SK-N-SH (cell line): ENCODE measurements around the gene CLASRP. TPM values are rescaled to one million over a fixed set of nuclear protein-coding genes. Genes with fewer than 3 reads are reported as not detected.
A peak's percentile ranks its signal among the peaks of the same experiment; 100 is the strongest.

Experiments used
- CTCF ChIA-PET: fragments of 300-600, 350-600 bp; formaldehyde crosslinking; extraction: SDS; loops from one replicate; lab custom pipeline; 2021; lab: Yijun Ruan, JAX
- POLR2A ChIA-PET: fragments of 350-600 bp; sonication (Branson Sonifier 250); formaldehyde crosslinking; extraction: SDS; loops from one replicate; lab custom pipeline; 2020; ENCODE audit warnings: antibody characterized with exemption, inconsistent platforms; lab: Yijun Ruan, JAX
- DNase-seq: peaks from one replicate; pipeline ENCODE4 v3.0.0; 2012
- H2AFZ ChIP-seq: fragments of 200-600 bp; sonication (generic); 2 replicates; pipeline ENCODE4 v1.8.1; 2016; ENCODE audit warnings: antibody characterized with exemption, mild to moderate bottlenecking, low read depth
- H3F3A ChIP-seq: fragments of 200-600 bp; sonication (generic); replicated peaks from 2 replicates; pipeline ENCODE3; 2016; ENCODE audit warnings: antibody characterized with exemption, mild to moderate bottlenecking; ENCODE audit not compliant: insufficient read depth
- H3K27ac ChIP-seq, 2 experiments: fragments of 200-500 bp in 1 of 2; fragments of 200-600 bp in 1 of 2; sonication (Bioruptor generic) in 1 of 2; sonication (generic), shearing (Covaris generic) in 1 of 2; 2 replicates each; pipeline versions ENCODE4 v1.5.1 to v1.6.1; 2014 to 2016; ENCODE audit warnings: low read depth in 2 of 2, inconsistent platforms in 1 of 2, low read length in 1 of 2, mild to moderate bottlenecking in 1 of 2, mixed read lengths in 1 of 2
- H3K27me3 ChIP-seq: fragments of 200-600 bp; sonication (generic), shearing (Covaris generic); 2 replicates; pipeline ENCODE4 v1.6.1; 2016; ENCODE audit warnings: mixed run types; ENCODE audit not compliant: insufficient read depth
- H3K36me3 ChIP-seq, 2 experiments: fragments of 200-500 bp in 1 of 2; fragments of 200-600 bp in 1 of 2; sonication (Bioruptor generic) in 1 of 2; sonication (generic) in 1 of 2; replicated peaks in 1 of 2; 2 replicates each; pipeline versions ENCODE3 to v1.5.1; 2014 to 2016; ENCODE audit warnings: low read length in 1 of 2, mild to moderate bottlenecking in 1 of 2; ENCODE audit not compliant: insufficient read depth in 2 of 2, control insufficient read depth in 1 of 2
- H3K4me1 ChIP-seq, 2 experiments: fragments of 200-500 bp in 1 of 2; fragments of 200-600 bp in 1 of 2; sonication (Bioruptor generic) in 1 of 2; sonication (generic), shearing (Covaris generic) in 1 of 2; 2 replicates each; pipeline versions ENCODE4 v1.5.1 to v1.6.1; 2014 to 2016; ENCODE audit warnings: low read depth in 1 of 2, low read length in 1 of 2, mixed run types in 1 of 2; ENCODE audit not compliant: insufficient read depth in 2 of 2, control insufficient read depth in 1 of 2
- H3K4me2 ChIP-seq: fragments of 200-600 bp; sonication (generic), shearing (Covaris generic); 2 replicates; pipeline ENCODE4 v1.6.1; 2017; ENCODE audit warnings: mixed run types
- H3K4me3 ChIP-seq, 2 experiments: fragments of 200-500 bp in 1 of 2; fragments of 200-600 bp in 1 of 2; sonication (Bioruptor generic) in 1 of 2; sonication (generic), shearing (Covaris generic) in 1 of 2; 2 replicates each; pipeline versions ENCODE4 v1.5.1 to v1.8.1; 2014 to 2016; ENCODE audit warnings: low read depth in 2 of 2, inconsistent platforms in 1 of 2, low read length in 1 of 2, mild to moderate bottlenecking in 1 of 2, mixed read lengths in 1 of 2, moderate library complexity in 1 of 2
- H3K79me2 ChIP-seq: fragments of 200-600 bp; sonication (generic); 2 replicates; pipeline ENCODE4 v1.8.1; 2017; ENCODE audit warnings: mild to moderate bottlenecking; ENCODE audit not compliant: insufficient read depth
- H3K9ac ChIP-seq: fragments of 200-600 bp; sonication (generic); 2 replicates; pipeline ENCODE4 v1.6.1; 2017; ENCODE audit warnings: mixed run types
- H3K9me2 ChIP-seq: fragments of 200-600 bp; sonication (generic); 2 replicates; pipeline ENCODE4 v1.6.1; 2017; ENCODE audit warnings: mixed run types
- H3K9me3 ChIP-seq: fragments of 200-600 bp; sonication (generic); 2 replicates; pipeline ENCODE4 v1.6.1; 2017; ENCODE audit warnings: mixed run types, mild to moderate bottlenecking, moderate library complexity
- H4K20me1 ChIP-seq: fragments of 200-600 bp; sonication (generic); 2 replicates; pipeline ENCODE4 v1.6.1; 2017; ENCODE audit warnings: mild to moderate bottlenecking, mixed run types; ENCODE audit not compliant: insufficient read depth
- CTCF ChIP-seq: fragments of 200-600 bp; sonication (generic); IDR thresholded peaks from 2 replicates; pipeline ENCODE4 v1.6.1; 2017; ENCODE audit warnings: antibody characterized with exemption, mild to moderate bottlenecking, moderate library complexity
- EP300 ChIP-seq, 2 experiments: IDR thresholded peaks; 2 replicates each; pipeline versions ENCODE4 v1.4.0 to v1.6.1; 2012; ENCODE audit warnings: borderline replicate concordance in 1 of 2, low read depth in 1 of 2, low read length in 1 of 2
- EZH2phosphoT487 ChIP-seq: fragments of 200-600 bp; sonication (generic); IDR thresholded peaks from 2 replicates; pipeline ENCODE4 v1.6.1; 2017; ENCODE audit warnings: low read depth, mixed run types, mild to moderate bottlenecking, antibody characterized with exemption, moderate library complexity, borderline replicate concordance
- FOSL2 ChIP-seq: IDR thresholded peaks from 2 replicates; pipeline ENCODE4 v1.4.0; 2012; ENCODE audit warnings: low read depth, mild to moderate bottlenecking, moderate library complexity, borderline replicate concordance
- IRF3 ChIP-seq: fragments of 150-350 bp; IDR thresholded peaks from 2 replicates; pipeline ENCODE4 v1.6.1; 2016; ENCODE audit warnings: mild to moderate bottlenecking, low read depth, low read length
- MEF2A ChIP-seq: IDR thresholded peaks from 2 replicates; pipeline ENCODE4 v1.4.0; 2012; ENCODE audit warnings: low read depth, borderline replicate concordance
- NRF1 ChIP-seq: IDR thresholded peaks from 2 replicates; pipeline ENCODE4 v1.6.1; 2012; ENCODE audit warnings: low read depth, mild to moderate bottlenecking, low read length
- POLR2AphosphoS5 ChIP-seq: IDR thresholded peaks from 2 replicates; pipeline ENCODE4 v1.6.1; 2012; ENCODE audit warnings: low read depth, low read length
- RAD21 ChIP-seq: IDR thresholded peaks from 2 replicates; pipeline ENCODE4 v1.6.1; 2012; ENCODE audit warnings: mild to moderate bottlenecking, low read length
- SIN3A ChIP-seq: IDR thresholded peaks from 2 replicates; pipeline ENCODE4 v1.6.1; 2012; ENCODE audit warnings: low read depth, mild to moderate bottlenecking, low read length, moderate library complexity, borderline replicate concordance
- SMC3 ChIP-seq: IDR thresholded peaks from 2 replicates; pipeline ENCODE4 v1.6.1; 2012; ENCODE audit warnings: low read depth, low read length, improper control_type of control experiment
- TAF1 ChIP-seq: IDR thresholded peaks from 2 replicates; pipeline ENCODE4 v1.6.1; 2012; ENCODE audit warnings: low read depth, mild to moderate bottlenecking, low read length, moderate library complexity, borderline replicate concordance
- TCF12 ChIP-seq: IDR thresholded peaks from 2 replicates; pipeline ENCODE4 v1.4.0; 2012
- TEAD4 ChIP-seq: IDR thresholded peaks from 2 replicates; pipeline ENCODE4 v1.4.0; 2012; ENCODE audit warnings: mild to moderate bottlenecking, borderline replicate concordance; ENCODE audit not compliant: insufficient read depth
- WGBS: methylation state at CpG from one replicate; pipeline ENCODE4 v1.1.6; 2017; ENCODE audit warnings: low lambda C conversion rate; 5-methylcytosine and 5-hydroxymethylcytosine counted together
- polyA plus RNA-seq, 3 experiments: library from polyadenylated mRNA; depleted of rRNA; stranded (reverse); fragments of >200 nt; gene quantifications; 2 replicates each; pipeline ENCODE4 v1.2.3, GENCODE V29; 2012

CLASRP gene
- polyA plus RNA-seq, 1 of the 3 experiments (the other 2 are of a cell fraction), result 54.8 TPM

- TF ChIP-seq EZH2phosphoT487 (no peak), MEF2A (no peak)
These were observed 26.9 kb upstream of the CLASRP start (continued) for GRCh38 chr19:45011959-45012358.

GRCh38 chr19:45016388-45017314, 22.2 kb upstream of the CLASRP start:
- Histone ChIP-seq H2AFZ (no peak overlapping the region), H3K27me3 (no peaks in the 10 kb centered on the region), H3K36me3 (no peaks in the 10 kb centered on the region), H3K79me2 (no peaks in the 10 kb centered on the region), H3K9ac (no peak overlapping the region), H4K20me1 (no peaks in the 10 kb centered on the region), H3K4me3 (no peak overlapping the region; a peak in 1 of 4 replicates), H3F3A (peaks cover 8% of the 10 kb centered on the region), H3K9me3 (no peaks in the 10 kb centered on the region), H3K4me1 (no peaks in the 10 kb centered on the region), H3K4me2 (no peak overlapping the region), H3K9me2 (no peaks in the 10 kb centered on the region), H3K27ac (no peak overlapping the region)
- peak; percentile 88 for DNase-seq
- ChIA-PET CTCF (interaction anchor here (0.6 to 2.1 kb wide), 11 partner anchors 10 to 322 kb away, joined by 3 to 13 read pairs (median 4); partner anchors contain the start of gene PPP1R37), POLR2A (no interaction called here)
- TF ChIP-seq TEAD4 (no peak), NRF1 (no peak), FOSL2 (no peak), TCF12 (no peak), EP300 (IDR thresholded peaks at IDR 0.05; ENCODE audit: borderline replicate concordance in 1 of 2, low read depth in 1 of 2, low read length in 1 of 2) (no peak), SMC3 (peak; percentile 51), CTCF (peak; percentile 81), RAD21 (peak; percentile 83), MEF2A (no peak), TAF1 (no peak), SIN3A (no peak), IRF3 (no peak), POLR2AphosphoS5 (no peak)
- WGBS, result 71% methylated on average over 12 of the region's 13 CpGs
